Chondrocyte (in vitro differentiated cells): Measurements from ENCODE around the gene ETV3. TPM values are rescaled to one million over a fixed set of nuclear protein-coding genes. Genes with fewer than 3 reads are reported as not detected.
A peak's percentile ranks its signal among the peaks of the same experiment; 100 is the strongest.

ENCODE experiments used
- DNase-seq: peaks from one replicate; pipeline ENCODE4 v3.0.0; 2021; ENCODE audit warnings: mixed read lengths, low spot score
- H3K27ac Mint-ChIP-seq: one replicate; pipeline ENCODE4 v1.8.0; 2021; ENCODE audit warnings: mild to moderate bottlenecking, moderate library complexity, mixed read lengths; ENCODE audit not compliant: unreplicated experiment
- H3K27me3 Mint-ChIP-seq: 2 replicates; pipeline ENCODE4 v1.8.0; 2021; ENCODE audit warnings: low read depth, mixed read lengths
- H3K36me3 Mint-ChIP-seq: 2 replicates; pipeline ENCODE4 v1.8.0; 2021; ENCODE audit warnings: low read depth, mixed read lengths
- H3K4me1 Mint-ChIP-seq: 2 replicates; pipeline ENCODE4 v1.8.0; 2021; ENCODE audit warnings: low read depth, mild to moderate bottlenecking, mixed read lengths
- H3K4me3 Mint-ChIP-seq: one replicate; pipeline ENCODE4 v1.8.0; 2021; ENCODE audit warnings: mild to moderate bottlenecking, moderate library complexity, mixed read lengths; ENCODE audit not compliant: unreplicated experiment
- H3K9me3 Mint-ChIP-seq: 2 replicates; pipeline ENCODE4 v1.8.0; 2021; ENCODE audit warnings: low read depth, mixed read lengths
- total RNA-seq: library from RNA; stranded (reverse); gene quantifications from 3 replicates; pipeline ENCODE4 v1.2.1, GENCODE V29; 2021
- TF ChIP-seq, protein P1 (sequence below): fragments of 200-600 bp; sonication (generic); IDR thresholded peaks from 2 replicates; pipeline ENCODE4 v1.5.0; 2021; ENCODE audit warnings: antibody characterized with exemption, mild to moderate bottlenecking, moderate library complexity

Gene ETV3
- total RNA-seq, 1 donor from 2014 or later, result 23.4 TPM

DNA sequence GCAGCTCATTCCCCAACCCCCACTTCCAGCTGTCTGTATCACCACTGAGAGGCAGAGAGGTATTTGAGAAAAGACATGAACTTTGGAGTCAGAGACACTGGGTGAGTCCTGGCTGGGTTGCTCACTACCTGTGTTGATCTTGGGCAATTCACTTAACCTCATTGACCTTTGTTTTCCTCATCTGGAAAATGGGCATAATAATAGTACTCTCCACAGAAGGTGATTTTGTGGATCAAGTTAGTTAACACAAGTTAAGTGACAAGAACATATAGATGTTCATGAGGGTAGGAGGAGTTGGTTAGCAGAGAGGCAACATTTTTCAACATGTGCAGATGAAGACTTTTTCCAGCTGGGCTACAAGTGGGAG, 21.5 kb downstream of the ETV3 start:
- DNase-seq, result no peak
- peaks cover 3% of the 10 kb centered on the region for H3K36me3 Mint-ChIP-seq
- no peak overlapping the region for H3K27ac Mint-ChIP-seq
- H3K4me1 Mint-ChIP-seq, result no peaks in the 10 kb centered on the region
- H3K4me3 Mint-ChIP-seq, result no peak overlapping the region
- TF ChIP-seq, protein P1, sequence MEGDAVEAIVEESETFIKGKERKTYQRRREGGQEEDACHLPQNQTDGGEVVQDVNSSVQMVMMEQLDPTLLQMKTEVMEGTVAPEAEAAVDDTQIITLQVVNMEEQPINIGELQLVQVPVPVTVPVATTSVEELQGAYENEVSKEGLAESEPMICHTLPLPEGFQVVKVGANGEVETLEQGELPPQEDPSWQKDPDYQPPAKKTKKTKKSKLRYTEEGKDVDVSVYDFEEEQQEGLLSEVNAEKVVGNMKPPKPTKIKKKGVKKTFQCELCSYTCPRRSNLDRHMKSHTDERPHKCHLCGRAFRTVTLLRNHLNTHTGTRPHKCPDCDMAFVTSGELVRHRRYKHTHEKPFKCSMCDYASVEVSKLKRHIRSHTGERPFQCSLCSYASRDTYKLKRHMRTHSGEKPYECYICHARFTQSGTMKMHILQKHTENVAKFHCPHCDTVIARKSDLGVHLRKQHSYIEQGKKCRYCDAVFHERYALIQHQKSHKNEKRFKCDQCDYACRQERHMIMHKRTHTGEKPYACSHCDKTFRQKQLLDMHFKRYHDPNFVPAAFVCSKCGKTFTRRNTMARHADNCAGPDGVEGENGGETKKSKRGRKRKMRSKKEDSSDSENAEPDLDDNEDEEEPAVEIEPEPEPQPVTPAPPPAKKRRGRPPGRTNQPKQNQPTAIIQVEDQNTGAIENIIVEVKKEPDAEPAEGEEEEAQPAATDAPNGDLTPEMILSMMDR, result no peak
- no peaks in the 10 kb centered on the region for H3K9me3 Mint-ChIP-seq
- H3K27me3 Mint-ChIP-seq, result peaks cover 9% of the 10 kb centered on the region

DNA sequence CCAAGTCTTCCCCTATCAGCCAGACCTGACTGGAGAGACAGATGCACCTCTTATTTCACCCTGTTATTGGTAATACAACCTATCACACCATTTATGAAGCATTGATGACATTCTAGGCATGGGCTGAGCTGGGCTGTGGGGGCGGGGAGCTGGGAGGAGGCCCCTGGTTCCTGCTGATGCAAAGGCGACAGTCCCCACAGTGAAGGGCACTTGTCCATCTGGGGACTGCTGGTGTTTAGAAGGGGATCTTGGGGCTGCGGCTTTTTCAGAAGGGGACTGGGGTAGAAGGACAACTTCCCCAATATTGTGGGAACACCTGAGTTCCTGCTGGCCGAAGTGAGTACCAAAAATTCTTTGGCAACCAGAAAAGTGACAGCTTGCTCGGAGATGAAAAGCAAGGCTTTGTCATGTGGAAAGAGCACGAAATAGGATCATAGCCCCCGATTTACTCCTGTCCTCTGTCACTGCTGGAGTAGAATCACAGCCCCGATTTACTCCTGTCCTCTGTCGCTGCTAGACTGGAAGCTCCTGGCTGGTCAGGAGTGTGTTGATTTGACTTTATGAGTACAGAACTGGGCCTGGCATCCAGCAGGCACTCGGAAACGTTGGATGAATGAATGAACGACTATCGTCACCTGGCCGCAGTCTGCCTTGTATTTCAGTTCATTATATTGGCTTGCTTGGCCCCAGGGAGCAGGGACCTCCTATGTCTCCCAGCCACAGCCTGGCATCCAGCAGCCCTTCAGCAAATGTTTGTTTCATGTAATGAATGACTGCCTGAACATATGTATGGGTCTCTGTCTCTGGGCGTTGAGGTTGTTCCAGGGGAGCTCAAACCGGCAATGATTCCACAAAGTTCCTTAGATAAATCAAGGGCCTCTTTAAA, 22.1 kb downstream of the ETV3 start:
- Mint-ChIP-seq H3K9me3 (no peaks in the 10 kb centered on the region), H3K36me3 (peaks cover 3% of the 10 kb centered on the region), H3K27me3 (peaks cover 15% of the 10 kb centered on the region), H3K27ac (no peak overlapping the region), H3K4me3 (no peak overlapping the region), H3K4me1 (no peaks in the 10 kb centered on the region)
- DNase-seq, result no peak
- TF ChIP-seq, protein P1, result no peak

DNA sequence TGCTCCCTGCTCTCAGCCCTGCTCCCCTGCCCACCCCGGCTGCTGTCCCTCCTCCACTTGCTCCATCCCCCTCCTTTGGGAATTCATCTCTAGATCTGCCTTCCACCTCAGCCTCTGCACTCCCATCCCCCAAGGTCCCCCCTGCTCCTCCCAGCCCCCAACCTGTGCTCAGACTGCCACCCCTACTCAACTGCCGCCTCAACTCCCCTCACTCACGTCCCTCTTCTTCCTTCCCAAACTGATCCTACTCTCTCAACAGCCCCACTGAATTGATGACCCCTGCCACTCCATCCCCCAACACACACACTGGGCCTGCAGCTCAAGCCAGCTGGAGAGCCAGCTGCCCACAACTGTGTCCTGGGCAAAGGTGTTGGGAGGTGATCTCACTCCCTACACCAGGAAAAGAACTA, 22.8 kb downstream of the ETV3 start:
- H3K4me1 Mint-ChIP-seq, result no peaks in the 10 kb centered on the region
- no peak overlapping the region for H3K4me3 Mint-ChIP-seq
- no peak overlapping the region for H3K27ac Mint-ChIP-seq
- peaks cover 3% of the 10 kb centered on the region for H3K36me3 Mint-ChIP-seq
- TF ChIP-seq, protein P1, result no peak
- no peaks in the 10 kb centered on the region for H3K9me3 Mint-ChIP-seq
- H3K27me3 Mint-ChIP-seq, result peaks cover 17% of the 10 kb centered on the region
- DNase-seq, result no peak

DNA sequence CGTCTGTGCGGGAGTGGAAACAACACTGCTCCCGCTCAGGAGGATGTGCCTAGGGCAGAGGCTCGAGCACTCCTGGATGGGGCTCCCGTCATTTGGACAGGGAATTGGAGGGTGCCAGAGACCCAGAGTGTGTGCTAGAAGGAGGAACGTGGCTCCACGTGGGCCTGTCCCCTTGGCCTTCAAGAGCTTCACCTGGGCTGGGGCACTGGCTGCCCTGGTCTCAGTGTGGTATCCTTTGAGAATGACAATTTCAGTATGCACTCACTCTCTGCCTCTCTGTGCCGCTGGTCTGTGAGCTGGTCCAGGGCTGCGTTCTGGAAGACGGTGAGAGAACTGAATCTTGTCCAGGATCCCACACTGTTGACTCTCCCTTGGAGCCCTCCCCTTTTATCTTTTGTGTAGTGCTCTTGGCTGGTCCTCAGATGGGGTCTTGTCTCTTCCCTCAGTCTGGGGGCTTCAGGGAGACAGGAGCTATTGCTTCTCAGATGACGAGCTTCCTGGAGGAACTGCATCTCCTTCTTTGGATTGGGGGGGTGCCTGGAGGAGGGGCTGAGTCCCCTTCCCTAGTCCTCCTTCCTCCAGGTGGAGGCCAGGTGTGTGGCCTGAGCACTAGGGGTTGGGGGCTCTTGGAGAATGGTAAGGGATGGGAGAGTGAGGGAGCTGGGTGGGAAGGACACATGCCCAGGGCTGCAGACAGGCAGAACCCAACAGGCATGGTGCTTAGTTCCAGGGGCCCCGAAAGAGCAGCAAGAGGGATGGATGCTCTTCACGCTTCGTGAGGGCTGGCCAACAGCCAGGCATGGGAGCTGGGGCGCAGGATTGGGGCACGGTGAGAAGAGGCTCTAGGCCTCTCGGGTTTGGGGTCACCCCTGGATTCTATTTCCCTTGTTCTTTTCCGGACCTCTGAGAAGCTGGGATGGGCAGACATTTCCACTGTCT, 23.7 kb downstream of the ETV3 start:
- Mint-ChIP-seq H3K9me3 (no peaks in the 10 kb centered on the region), H3K27ac (no peak overlapping the region), H3K4me3 (no peak overlapping the region), H3K27me3 (peaks cover 17% of the 10 kb centered on the region), H3K36me3 (peaks cover 3% of the 10 kb centered on the region), H3K4me1 (no peaks in the 10 kb centered on the region)
- TF ChIP-seq, protein P1, result no peak
- DNase-seq, result peak; percentile 59

DNA sequence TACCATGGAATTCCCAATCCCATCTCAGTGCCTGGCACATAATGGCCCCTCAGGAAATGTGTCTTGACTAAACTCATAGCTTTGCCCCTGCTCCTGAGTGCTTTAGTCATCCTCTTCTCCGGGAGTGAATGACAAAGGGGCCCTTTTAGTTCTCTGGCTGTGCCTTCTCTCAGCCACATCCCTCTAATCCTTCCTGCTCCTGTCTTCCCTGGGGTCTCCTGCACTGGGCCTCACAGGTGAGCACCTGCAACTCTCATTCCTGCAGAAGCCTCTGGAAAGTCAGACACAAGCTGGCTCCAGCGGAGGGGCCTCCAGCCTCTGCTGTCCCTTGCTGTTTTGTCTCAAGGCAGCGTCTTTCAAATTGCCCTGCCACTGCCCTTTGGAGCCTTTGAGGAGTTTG, 24.6 kb downstream of the ETV3 start:
- Mint-ChIP-seq H3K27me3 (peaks cover 17% of the 10 kb centered on the region), H3K4me1 (no peaks in the 10 kb centered on the region), H3K9me3 (no peaks in the 10 kb centered on the region), H3K27ac (no peak overlapping the region), H3K4me3 (no peak overlapping the region), H3K36me3 (peaks cover 3% of the 10 kb centered on the region)
- peak; percentile 40 for DNase-seq
- TF ChIP-seq, protein P1, result no peak
